Astrocyte (in vitro differentiated cells and primary cell): ENCODE measurements around the gene FGFR4.

Source experiments
- CTCF ChIP-seq: IDR thresholded peaks from 2 replicates; pipeline ENCODE4 v1.5.1; 2011; ENCODE audit warnings: low read depth, mild to moderate bottlenecking, inconsistent platforms, low read length, moderate library complexity; ENCODE audit not compliant: insufficient read depth
- EZH2 ChIP-seq: IDR thresholded peaks from 2 replicates; pipeline ENCODE4 v1.6.1; 2012; ENCODE audit warnings: mild to moderate bottlenecking, low read length, inconsistent platforms; ENCODE audit not compliant: insufficient read depth

GRCh38 chr5:177097016-177097985 is 10.6 kb downstream of the FGFR4 start:
- TF ChIP-seq CTCF (no peak), EZH2 (no peak)
